HG03159 (cell line): ENCODE data around the gene SENP7.
"Not testable (repeated sequence)": the region's sequence is repeated elsewhere in the genome, so short reads cannot be mapped to it uniquely, and the experiment has no call there.

Source experiments
- ATAC-seq: cut with Tn5 transposase; IDR thresholded peaks from one replicate; pipeline ENCODE4 v1.9.1; 2021; ENCODE audit warnings: mild to moderate bottlenecking, moderate library complexity; ENCODE audit not compliant: unreplicated experiment

Gene SENP7

DNA sequence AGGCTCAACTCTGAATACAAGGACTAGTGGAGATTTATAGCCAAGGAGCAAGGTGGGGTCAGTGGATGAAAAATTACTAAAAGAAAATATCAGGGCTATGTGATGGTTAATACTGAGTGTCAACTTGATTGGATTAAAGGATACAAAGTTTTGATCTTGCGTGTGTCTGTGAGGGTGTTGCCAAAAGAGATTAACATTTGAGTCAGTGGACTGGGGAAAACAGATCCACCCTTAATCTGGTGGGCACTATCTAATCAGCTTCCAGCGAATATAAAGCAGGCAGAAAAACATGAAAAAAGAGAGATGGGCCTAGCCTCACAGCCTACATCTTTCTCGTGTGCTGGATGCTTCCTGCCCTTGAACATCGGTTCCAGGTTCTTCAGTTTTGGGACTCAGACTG lies 14.4 kb upstream of the SENP7 start:
- ATAC-seq: no peak

DNA sequence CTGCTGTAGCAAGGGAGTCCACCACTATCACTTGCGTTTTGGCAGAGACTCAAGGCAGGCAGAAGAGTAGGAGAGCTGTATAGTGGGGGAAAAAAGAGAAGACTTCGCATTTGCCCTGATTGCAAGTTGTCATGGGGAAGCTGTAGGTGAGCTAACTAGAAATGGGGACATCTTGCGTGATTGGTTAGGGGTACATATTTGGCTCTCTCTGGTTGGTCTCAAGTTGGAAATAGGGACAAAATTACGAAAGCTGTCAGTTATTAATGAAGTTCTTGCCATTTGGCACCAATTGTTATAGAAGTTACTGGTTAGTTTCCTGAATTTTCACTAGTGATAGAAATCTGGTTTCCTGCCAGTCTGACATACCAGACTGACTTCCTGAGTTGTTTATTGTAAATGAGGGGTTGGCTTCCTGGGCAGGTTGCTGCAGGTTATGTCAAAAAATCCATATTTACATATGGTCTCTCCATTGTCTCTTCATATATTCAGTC lies 8.2 kb upstream of the SENP7 start:
- no peak for ATAC-seq

DNA sequence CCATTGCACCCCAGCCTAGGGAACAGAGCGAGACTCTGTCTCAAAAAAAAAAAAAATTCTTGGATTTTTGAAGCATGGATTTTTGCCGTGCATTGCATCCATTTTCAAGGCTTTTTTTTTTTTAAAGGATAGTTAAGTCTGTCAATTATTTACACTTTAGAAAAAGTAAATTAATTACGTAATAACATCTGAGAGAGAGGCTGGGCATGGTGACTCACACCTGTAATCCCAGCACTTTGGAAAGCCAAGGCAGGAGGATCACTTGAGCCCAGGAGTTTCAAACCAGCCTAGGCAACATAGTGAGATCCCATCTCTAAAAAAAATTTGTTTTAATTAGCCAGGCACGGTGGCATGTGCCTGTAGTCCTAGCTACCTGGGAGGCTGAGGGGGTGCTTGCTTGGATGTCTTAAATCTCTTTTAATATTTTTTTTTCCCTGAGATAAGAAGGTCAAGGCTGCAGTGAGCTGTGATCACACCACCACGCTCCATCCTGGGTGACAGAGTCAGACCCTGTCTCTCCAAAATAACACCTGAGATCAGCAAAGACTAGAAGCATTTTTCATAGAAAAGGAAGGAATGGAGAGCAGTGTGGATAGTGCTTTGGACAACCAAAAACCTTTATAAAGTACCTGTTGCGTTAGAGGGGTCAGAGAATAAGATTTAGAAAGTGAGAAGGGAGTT lies 6.8 kb upstream of the SENP7 start:
- ATAC-seq: no peak

DNA sequence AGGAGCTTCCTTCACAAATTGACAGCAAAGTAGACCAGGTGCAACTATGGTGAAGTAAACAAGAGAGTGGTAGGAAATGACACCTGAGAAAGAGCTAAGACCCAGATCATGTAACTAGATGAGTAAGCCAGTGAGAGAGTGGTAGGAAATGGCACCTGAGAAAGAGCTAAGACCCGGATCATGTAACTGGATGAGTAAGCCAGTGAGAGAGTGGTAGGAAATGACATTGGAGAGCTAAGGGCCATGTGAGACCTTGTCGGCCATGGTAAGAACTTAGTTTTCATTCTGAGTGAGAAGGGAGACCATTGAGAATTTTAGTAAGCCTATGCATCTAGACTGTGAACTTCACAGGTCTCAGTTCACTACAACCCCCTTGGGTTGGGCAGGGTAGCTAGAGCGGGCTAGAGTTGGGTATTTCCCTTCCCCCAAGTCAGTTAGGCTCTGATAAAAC lies 5.4 kb upstream of the SENP7 start:
- ATAC-seq: peak; percentile 99

DNA sequence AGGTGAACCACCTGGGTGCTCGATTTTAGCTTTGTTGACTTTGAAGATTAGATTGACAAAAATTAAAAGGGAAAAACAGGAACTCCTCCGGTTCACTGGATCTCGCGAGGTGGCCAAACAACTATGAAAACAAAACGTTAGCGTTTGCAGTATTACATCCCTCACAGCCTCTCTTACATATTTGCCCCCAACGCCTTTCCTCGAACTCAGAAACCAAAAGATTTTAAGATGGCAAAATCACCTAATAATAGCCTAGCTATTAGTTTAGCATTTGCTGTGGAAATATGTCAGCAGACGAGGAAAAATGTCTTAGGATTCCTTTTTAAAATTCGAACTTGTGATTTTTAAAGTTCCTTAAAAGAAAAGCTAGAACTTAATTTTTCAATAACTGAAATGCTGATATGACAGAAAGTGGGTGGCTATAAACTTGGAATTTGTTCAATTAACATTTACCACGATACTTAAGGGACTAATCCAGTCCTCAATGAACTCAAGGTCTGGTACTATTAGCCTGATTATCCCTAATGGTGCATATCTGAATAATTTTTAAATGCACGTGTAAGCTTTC lies 491 bp upstream of the SENP7 start:
- ATAC-seq: peak; percentile 38

DNA sequence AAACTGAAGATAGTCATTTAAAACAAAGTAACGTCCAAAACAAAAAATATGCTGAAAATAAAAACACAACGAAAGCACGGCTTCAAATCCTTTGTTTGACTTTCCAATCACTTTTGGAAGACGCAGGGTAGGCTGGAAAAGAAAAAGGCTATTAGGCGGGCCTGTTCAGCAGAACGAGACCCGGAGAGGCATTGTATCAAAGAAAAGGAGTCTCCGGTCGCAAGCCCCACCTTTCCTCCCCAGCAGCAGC lies 691 bp downstream of the SENP7 start:
- ATAC-seq: peak; percentile 34

DNA sequence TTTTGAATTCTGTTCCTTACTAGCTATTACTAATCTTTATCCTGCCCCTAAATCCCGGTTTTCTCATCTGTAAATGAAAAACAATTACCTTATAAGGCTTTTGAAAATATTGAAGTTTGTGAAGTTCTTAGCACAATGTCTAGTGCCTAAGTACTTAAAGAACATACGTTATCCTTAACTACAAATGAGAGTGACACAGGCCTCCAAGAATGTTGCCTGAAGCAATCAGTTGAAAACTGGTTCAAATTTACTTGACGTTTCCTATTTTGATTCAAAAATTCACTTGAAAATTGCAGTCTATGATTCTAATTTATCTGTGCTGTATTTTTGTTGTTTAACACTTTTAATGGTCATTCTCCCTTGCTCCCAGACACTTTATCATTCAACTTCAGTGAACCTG lies 3.2 kb downstream of the SENP7 start:
- no peak for ATAC-seq

DNA sequence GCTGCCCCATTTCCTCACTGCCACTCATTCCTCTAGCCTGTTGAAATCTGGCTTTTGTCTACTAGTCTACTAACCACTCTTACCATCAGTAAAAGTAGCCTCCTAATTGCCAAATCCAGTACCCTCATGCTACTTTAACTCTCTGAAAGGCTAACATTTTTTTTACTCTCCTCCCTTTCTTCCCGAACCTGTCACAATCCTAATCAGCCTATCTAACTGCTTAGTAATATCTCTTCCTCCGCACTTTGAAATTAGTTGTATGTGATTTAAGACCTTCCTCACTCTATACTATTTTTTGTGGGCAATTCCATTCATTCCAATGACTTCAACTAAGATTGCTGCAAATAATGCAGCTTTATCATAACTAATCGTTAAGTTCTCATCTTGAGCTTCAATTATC lies 3.7 kb downstream of the SENP7 start:
- ATAC-seq: no peak

DNA sequence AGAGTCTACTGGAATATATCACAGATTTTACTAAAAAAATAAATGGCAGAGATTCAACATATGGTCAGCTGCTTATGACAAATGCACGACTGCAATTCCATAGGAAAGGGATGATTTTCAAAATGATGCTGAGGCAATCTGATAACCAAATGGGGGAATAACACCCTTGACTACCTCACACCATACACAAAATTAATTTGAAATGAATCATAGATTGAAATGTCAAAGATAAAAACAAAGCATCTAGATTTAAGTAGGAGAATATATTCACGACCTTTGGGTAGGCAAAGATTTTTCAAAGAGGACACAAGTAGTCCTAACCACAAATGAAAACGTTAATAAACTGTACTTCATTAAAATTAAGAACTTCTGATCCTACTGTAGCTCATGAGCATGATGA lies 11.2 kb downstream of the SENP7 start:
- no peak for ATAC-seq

DNA sequence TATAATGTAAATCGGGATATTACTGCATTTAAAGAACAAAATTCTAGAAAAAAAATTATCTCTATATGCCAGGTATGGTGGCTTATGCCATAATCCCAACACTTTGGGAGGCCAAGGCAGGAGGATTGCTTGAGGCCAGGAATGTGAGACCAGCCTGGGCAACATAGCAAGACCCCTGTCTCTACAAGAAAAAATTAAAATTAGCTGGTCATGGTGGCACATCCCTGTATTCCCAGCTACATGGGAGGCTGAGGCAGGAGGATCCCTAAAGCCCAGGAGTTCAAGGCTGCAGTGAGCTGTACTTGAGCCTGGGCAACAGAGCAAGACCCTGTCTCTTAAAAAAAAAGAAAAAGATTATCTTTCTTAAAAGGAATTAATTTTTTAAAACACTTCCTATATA lies 12.8 kb downstream of the SENP7 start:
- no peak for ATAC-seq

DNA sequence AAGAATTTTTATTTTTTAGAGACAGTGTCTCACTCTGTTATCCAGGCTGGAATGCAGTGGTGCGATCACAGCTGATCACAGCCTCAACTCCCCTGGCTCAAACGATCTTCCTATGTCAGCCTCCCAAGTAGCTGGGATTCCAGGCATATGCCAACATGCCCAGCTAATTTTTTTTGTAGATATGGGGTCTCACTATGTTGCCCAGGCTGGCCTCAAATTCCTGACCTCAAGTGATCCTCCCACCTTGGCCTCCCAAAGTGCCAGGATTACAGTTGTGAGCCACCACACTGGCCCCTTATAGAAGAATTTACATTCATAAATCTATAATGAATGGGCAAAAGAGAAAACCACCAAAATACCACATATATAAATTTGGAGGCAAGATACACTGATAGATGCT lies 15.2 kb downstream of the SENP7 start:
- no peak for ATAC-seq

DNA sequence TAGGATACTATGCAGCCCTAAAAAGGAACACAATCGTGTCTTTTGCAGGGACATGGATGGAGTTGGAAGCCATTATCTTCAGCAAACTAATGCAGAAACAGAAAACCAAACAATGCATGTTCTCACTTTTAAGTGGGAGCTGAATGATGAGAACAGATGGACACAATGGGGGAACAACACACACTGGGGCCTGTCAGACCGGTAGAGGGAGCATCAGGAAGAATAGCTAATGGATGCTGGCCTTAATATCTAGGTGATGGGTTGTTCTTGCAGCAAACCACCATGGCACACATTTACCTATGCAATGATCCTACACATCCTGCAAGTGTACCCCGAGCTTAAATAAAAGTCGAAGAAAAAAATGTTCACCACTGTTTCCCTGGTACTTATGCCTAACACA lies 17.5 kb downstream of the SENP7 start:
- ATAC-seq: no peak

DNA sequence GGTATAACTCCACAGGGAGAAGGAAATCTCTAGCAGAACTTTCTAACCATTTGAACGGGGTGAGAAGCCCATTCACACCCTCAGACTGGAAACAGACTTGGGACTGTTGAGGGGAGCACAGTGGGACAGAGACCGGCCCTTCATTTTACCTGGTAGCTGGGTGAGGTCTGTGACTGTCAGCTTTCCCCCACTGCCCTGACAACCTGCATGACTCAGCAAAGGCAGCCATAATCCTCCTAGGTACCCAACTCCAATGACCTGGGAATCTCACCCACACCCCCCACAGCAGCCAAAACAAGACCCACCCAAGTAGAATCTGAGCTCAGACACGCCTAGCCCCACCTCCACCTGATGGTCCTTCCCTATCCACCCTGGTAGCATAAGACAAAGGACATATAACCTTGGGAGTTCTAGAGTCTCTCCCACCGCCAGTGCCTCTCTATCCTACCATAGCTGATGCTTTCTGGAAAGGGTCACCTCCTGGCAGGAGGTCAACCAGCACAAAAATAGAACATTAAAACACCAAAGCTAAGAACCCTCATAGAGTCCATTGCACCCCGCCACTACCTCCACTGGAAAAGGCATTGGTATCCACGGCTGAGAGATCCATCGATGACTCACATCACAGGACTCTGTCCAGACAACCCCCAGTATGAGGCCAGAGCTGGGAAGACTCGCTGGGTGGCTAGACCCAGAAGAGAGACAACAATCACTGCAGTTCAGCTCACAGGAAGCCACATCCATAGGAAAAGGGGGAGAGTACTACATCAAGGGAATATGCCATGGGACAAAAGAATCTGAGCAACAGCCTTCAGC lies 28.0 kb downstream of the SENP7 start:
- ATAC-seq: no peak

DNA sequence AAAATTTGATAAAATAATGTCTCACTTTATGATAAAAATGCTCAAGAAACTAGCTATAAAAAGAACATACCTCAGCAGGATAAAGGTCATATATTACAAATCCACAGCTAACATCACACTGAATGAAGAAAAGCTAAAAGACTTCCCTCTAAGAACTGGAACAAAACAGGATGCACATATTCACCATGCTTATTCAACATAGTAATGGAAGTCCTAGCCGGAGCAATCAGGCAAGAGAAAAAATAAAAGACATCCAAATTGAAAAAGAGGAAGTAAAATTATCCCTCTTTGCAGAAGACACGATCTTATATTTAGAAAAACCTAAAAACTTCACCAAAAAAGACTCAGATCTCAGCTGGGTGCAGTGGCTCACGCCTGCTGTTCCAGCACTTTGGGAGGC lies 34.0 kb downstream of the SENP7 start:
- no peak for ATAC-seq

DNA sequence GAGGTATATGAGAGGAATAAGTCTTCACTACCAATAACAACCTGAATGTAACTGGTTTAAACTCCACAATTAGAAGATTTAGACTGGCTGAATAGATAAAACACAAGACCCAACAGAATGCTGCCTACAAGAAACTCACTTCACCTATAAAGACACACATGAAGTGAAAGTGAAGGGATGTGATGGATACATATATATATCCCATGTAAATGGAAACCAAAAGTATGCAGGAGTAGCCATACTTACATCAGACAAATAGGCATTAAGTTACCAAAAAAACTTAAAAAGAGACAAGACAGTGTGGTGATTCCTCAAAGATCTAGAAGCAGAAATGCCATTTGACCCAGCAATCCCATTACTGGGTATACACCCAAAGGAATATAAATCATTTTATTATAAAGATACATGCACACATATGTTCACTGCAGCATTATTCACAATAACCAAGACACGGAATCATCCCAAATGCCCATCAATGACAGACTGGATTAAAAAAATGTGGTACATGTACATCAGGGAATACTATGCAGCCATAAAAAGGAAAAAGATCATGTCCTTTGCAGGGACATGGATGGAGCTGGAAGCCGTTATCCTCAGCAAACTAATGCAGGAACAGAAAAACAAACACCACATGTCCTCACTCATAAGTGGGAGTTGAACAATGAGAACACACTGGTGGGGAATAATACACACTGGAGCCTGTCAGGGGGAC lies 38.0 kb downstream of the SENP7 start:
- not testable (repeated sequence) for ATAC-seq

DNA sequence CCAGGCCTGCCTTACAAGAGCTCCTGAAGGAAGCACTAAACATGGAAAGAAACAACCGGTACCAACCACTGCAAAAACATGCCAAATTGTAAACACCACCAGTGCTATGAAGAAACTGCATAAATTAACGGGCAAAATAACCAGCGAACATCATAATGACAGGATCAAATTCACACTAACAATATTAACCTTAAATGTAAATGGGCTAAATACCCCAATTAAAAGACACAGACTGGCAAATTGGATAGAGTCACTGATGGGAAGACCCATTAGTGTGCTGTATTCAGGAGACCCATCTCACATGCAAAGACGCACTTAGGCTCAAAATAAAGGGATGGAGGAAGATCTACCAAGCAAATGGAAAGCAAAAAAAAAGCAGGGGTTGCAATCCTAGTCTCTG lies 44.3 kb downstream of the SENP7 start:
- not testable (repeated sequence) for ATAC-seq

DNA sequence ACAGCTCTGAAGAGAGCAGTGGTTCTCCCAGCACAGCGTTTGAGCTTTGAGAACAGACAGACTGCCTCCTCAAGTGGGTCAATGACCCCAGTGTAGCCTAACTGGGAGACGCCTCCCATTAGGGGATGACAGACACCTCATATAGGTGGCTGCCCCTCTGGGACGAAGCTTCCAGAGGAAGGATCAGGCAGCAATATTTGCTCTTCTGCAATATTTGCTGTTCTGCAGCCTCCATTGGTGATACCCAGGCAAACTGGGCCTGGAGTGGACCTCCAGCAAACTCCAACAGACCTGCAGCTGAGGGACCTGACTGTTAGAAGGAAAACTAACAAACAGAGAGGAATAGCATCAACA lies 45.7 kb downstream of the SENP7 start:
- ATAC-seq: not testable (repeated sequence)

DNA sequence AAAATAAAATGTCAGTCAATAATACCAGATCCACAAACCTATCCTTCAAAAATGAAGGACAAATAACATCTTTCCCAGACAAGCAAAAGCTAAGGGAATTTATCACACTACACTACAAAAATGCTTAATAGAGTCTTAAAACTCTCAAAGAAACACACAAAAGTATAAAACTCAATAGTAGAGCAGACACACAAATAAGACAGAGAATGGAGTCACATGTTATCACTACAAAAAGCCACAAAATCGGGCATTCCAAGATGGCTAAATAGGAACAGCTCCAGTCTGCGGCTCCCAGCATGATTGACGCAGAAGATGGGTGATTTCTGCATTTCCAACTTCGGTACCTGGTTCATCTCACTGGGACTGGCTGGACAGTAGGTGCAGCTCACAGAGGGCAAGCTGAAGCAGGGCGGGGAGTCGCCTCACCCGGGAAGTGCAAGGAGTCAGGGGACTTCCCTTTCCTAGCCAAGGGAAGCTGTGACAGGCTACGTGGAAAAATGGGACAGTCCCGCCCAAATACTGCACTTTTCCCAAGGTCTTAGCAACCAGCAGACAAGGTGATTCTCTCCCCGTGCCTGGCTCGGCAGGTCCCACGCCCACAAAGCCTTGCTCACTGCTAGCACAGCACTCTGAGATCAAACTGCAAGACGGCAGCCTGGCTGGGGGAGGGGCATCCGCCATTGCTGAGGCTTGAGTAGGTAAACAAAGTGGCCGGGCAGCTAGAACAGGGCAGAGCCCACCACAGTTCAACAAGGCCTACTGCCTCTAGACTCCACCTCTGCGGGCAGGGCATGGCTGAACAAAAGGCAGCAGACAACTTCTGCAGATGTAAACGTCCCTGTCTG lies 46.3 kb downstream of the SENP7 start:
- no peak for ATAC-seq

DNA sequence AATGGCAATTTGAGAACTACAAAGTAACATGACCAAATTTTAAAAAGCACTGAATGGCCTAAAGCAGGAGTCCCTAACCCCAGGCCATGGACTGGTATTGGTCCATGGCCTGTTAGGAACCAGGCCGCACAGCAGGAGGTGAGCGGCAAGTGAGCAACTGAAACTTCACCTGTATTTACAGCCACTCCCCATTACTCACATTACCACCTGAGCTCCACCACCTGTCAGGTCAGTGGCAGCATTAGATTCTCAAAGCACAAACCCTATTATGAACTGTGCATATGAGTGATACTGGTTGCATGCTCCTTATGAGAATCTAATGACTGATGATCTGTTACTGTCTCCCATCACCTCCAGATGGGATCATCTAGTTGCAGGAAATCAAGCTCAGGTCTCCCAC lies 48.8 kb downstream of the SENP7 start:
- ATAC-seq: no peak

DNA sequence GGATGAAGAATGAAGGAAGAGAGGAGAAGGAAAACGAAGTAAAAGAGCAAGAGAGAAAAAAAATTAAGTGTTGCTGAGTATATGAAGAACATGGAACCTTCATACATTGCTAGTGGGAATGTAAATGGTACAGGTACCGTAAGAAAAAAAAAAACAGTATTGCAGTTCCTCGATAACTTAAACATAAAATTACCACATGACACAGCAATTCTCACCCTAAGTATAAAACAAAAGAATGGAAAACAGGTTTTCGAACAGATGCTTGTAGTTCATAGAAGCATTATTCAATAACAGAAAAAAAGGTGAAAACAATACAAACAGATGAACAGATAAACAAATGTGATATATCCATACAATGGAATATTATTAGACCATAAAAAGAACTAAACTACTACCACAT lies 51.6 kb downstream of the SENP7 start:
- ATAC-seq: no peak

DNA sequence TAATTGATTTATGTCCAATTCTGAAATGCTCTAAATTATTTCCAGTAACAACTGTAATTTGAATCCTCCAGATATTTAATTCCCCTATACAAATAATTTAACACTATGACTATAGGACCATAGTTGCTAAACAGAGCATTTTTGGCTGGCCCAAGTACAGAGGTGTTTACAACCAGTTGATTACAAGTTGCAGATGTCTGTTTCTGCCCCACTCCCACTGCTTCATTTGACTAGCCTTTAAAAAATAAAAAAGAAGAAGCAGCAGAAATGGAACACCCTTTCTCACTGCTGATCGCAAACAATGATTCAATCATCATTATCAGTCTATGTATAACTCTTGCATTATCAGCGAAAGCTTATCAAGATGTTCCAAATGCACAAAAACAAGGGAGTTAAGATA lies 54.6 kb downstream of the SENP7 start:
- ATAC-seq: no peak
